BLaER1 treated with 17β-estradiol and CSF1 and Interleukin-3, amounts not matched to agents 10 nM and 100 nM (cell line): Measurements from ENCODE around the gene PSKH1.
"Not testable (repeated sequence)": the region's sequence is repeated elsewhere in the genome, so short reads cannot be mapped to it uniquely, and the experiment has no call there.

Source experiments
- H3K27ac ChIP-seq, 11 experiments: shearing (Covaris generic); formaldehyde crosslinking; 2 replicates each; pipeline ENCODE4 v1.8.1; 2022
- H3K27me3 ChIP-seq, 11 experiments: shearing (Covaris generic); formaldehyde crosslinking; 2 replicates each; pipeline ENCODE4 v1.8.1; 2022
- H3K36me3 ChIP-seq, 11 experiments: shearing (Covaris generic); formaldehyde crosslinking; 2 replicates each; pipeline ENCODE4 v1.8.1; 2022
- H3K4me1 ChIP-seq, 10 experiments: shearing (Covaris generic); formaldehyde crosslinking; 2 replicates each; pipeline ENCODE4 v1.8.1; 2022
- H3K4me2 ChIP-seq, 11 experiments: shearing (Covaris generic); formaldehyde crosslinking; 2 replicates each; pipeline ENCODE4 v1.8.1; 2022
- H3K4me3 ChIP-seq, 10 experiments: shearing (Covaris generic); formaldehyde crosslinking; 2 replicates each; pipeline ENCODE4 v1.8.1; 2022
- H3K9ac ChIP-seq, 11 experiments: shearing (Covaris generic); formaldehyde crosslinking; 2 replicates each; pipeline ENCODE4 v1.8.1; 2022
- H3K9me3 ChIP-seq, 11 experiments: shearing (Covaris generic); formaldehyde crosslinking; replicated peaks in 1 of 11; 2 replicates each; pipeline ENCODE4 v1.8.1; 2022
- H4K20me1 ChIP-seq, 11 experiments: shearing (Covaris generic); formaldehyde crosslinking; 2 replicates each; pipeline ENCODE4 v1.8.1; 2022
- Cebpa-rat ChIP-seq, 11 experiments: shearing (Covaris generic); IDR thresholded peaks; 2 replicates each; pipeline ENCODE4 v1.8.1; 2022

Gene PSKH1

GRCh38 chr16:67862623-67863583, 30.2 kb upstream of the PSKH1 start:
- H3K4me1 ChIP-seq, result peaks cover 0 to 48% (median 27%) of the 10 kb centered on the region in 10 experiments; a peak in 15 of 20 replicates
- TF ChIP-seq Cebpa-rat (IDR thresholded peaks at IDR 0.05), result no peak
- H4K20me1 ChIP-seq, result peaks cover 75 to 100% (median 100%) of the 10 kb centered on the region in 11 experiments; a peak in 21 of 22 replicates
- H3K27ac ChIP-seq, result peak overlapping the region in 2 of 11 experiments; percentile 18 to 60; a peak in 1 of 22 replicates
- no peaks in the 10 kb centered on the region for H3K27me3 ChIP-seq
- H3K4me3 ChIP-seq, result no peak overlapping the region
- peak overlapping the region in 2 of 11 experiments; percentile 21 to 52; a peak in 1 of 22 replicates for H3K9ac ChIP-seq
- peak overlapping the region in 3 of 11 experiments; percentile 2 to 12 (median 7); a peak in 2 of 22 replicates for H3K4me2 ChIP-seq
- peaks cover 65 to 100% (median 93%) of the 10 kb centered on the region in 11 experiments for H3K36me3 ChIP-seq
- H3K9me3 ChIP-seq, result no peaks in the 10 kb centered on the region

DNA sequence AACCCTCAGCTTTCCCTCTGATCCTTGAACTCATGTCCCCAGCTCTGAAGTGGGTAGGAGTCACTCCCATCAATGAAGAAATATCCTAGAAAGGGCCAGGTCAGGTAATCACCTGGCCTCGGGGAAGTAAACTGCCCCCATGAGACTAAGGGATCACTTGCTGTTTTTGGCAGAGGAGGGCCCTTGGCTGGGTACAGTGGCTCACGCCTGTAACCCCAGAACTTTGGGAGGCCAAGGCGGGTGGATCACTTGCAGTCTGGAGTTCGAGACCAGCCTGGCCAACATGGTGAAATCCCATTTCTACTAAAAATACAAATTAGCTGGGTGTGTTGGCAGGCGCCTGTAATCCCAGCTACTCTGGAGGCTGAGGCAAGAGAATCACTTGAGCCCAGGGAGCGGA, 29.0 kb upstream of the PSKH1 start:
- Histone ChIP-seq H3K4me1 (peaks cover 0 to 37% (median 26%) of the 10 kb centered on the region in 10 experiments; a peak in 14 of 20 replicates), H3K9ac (0 out of 22 replicates have a peak overlapping the region, but pooled peaks of 1 of the 11 experiments have one; percentile 8), H3K36me3 (peaks cover 77 to 100% (median 98%) of the 10 kb centered on the region in 11 experiments), H4K20me1 (peaks cover 64 to 100% (median 97%) of the 10 kb centered on the region in 11 experiments; a peak in 21 of 22 replicates), H3K27ac (peak overlapping the region in 1 of 11 experiments; percentile 14; a peak in 1 of 22 replicates)
- H3K4me3 ChIP-seq, H3K4me2 ChIP-seq, H3K9me3 ChIP-seq, H3K27me3 ChIP-seq: not testable (repeated sequence)

DNA sequence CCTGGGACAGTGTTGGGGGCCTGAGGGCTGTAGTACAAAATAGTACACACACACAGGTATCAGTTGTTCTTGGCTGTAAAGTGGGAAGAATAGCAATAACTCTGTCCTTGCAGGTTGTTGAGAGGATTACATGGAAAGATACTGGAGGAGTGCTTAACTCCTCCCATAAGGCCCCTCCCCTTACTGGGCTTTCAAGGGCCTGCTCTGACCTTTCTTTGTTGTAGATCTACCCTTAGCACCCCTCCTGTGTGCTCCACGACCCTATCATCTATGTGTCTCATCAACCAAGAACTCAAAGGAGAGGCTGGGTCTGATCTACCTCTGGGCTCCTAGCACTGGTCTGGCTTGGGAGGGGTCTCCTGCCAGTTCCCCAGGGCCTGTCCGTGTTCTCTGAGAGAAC, 28.5 kb upstream of the PSKH1 start:
- Histone ChIP-seq H3K27ac (no peak overlapping the region), H3K36me3 (peaks cover 82 to 100% (median 98%) of the 10 kb centered on the region in 11 experiments)

DNA sequence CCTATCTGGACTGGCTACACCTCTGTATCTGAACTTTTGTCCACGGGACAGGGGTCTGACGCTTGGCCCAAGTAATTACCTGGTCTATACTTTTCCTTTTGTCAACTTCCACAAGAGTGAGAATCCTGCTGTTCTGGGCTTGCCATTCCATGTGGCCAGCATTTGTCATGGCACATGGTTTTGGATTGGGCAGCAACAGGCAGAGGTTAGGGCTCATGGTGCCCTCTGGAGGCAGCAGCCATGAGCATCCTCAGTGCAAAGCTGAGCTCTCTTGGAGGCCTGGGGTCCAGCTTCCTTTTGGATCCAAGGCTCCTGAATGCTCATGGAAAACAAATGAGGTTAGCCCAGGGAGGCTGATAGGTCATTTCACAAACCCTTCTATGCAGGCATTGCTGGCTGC, 27.7 kb upstream of the PSKH1 start:
- Histone ChIP-seq H3K4me3 (no peak overlapping the region), H3K9me3 (no peaks in the 10 kb centered on the region), H3K4me2 (no peak overlapping the region), H3K27ac (no peak overlapping the region), H4K20me1 (peaks cover 53 to 96% (median 90%) of the 10 kb centered on the region in 11 experiments; a peak in 21 of 22 replicates), H3K27me3 (no peaks in the 10 kb centered on the region), H3K36me3 (peaks cover 88 to 100% (median 99%) of the 10 kb centered on the region in 11 experiments), H3K9ac (no peak overlapping the region), H3K4me1 (peaks cover 0 to 32% (median 25%) of the 10 kb centered on the region in 10 experiments; a peak in 14 of 20 replicates)
- TF ChIP-seq Cebpa-rat (IDR thresholded peaks at IDR 0.05), result no peak

More for the DNA sequence above, 28.5 kb upstream of the PSKH1 start:
- Histone ChIP-seq H3K4me1 (peaks cover 0 to 34% (median 26%) of the 10 kb centered on the region in 10 experiments; a peak in 14 of 20 replicates), H3K27me3 (no peaks in the 10 kb centered on the region), H3K4me3 (no peak overlapping the region), H3K9me3 (no peaks in the 10 kb centered on the region), H3K4me2 (no peak overlapping the region), H3K9ac (no peak overlapping the region), H4K20me1 (peaks cover 58 to 97% (median 93%) of the 10 kb centered on the region in 11 experiments; a peak in 21 of 22 replicates)
- no peak for TF ChIP-seq Cebpa-rat (IDR thresholded peaks at IDR 0.05)

- Histone ChIP-seq H3K36me3 (peaks cover 77 to 92% (median 86%) of the 10 kb centered on the region in 11 experiments), H3K4me1 (peaks cover 6 to 19% (median 12%) of the 10 kb centered on the region in 10 experiments), H3K4me2 (no peak overlapping the region), H4K20me1 (peaks cover 24 to 87% (median 70%) of the 10 kb centered on the region in 11 experiments; a peak in 21 of 22 replicates), H3K9me3 (no peaks in the 10 kb centered on the region), H3K9ac (0 out of 22 replicates have a peak overlapping the region, but pooled peaks of 2 of the 11 experiments have one; percentile 11 to 29), H3K27me3 (no peaks in the 10 kb centered on the region), H3K27ac (no peak overlapping the region), H3K4me3 (no peak overlapping the region)
- no peak for TF ChIP-seq Cebpa-rat (IDR thresholded peaks at IDR 0.05)
Observed at GRCh38 chr16:67868290-67868689, 24.8 kb upstream of the PSKH1 start.

GRCh38 chr16:67869653-67870052, 23.4 kb upstream of the PSKH1 start:
- H3K27ac ChIP-seq, result no peak overlapping the region
- no peak for TF ChIP-seq Cebpa-rat (IDR thresholded peaks at IDR 0.05)
- peaks cover 19 to 87% (median 69%) of the 10 kb centered on the region in 11 experiments; a peak in 21 of 22 replicates for H4K20me1 ChIP-seq
- peaks cover 69 to 80% (median 75%) of the 10 kb centered on the region in 11 experiments for H3K36me3 ChIP-seq
- H3K27me3 ChIP-seq, result no peaks in the 10 kb centered on the region
- no peaks in the 10 kb centered on the region for H3K9me3 ChIP-seq
- no peak overlapping the region for H3K4me2 ChIP-seq
- no peak overlapping the region for H3K4me3 ChIP-seq
- H3K4me1 ChIP-seq, result peaks cover 15 to 27% (median 21%) of the 10 kb centered on the region in 10 experiments
- no peak overlapping the region; a peak in 1 of 22 replicates for H3K9ac ChIP-seq

DNA sequence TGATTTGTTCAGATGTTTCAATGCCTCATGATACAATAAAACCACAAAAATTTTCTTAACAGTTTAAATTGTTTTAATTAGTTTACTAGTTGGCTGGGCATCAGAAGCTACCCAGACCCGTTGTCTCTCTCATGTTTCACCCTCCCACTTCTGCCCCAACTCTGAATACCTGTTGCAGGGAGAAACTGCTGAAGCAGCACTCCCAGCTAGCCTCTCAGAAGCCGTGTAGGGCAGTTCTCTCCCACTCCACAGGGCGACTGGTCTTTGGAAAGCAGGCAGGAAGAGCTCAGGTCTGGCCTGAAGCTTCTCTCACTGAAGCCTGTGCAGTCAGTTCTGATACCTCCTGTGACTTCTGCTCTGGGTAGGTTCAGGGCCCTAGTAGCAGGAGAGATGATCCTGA, 21.8 kb upstream of the PSKH1 start:
- Histone ChIP-seq H3K36me3 (peaks cover 60 to 80% (median 72%) of the 10 kb centered on the region in 11 experiments), H3K27ac (peak overlapping the region in 2 of 11 experiments; percentile 6 to 91; a peak in 4 of 22 replicates)

GRCh38 chr16:67872131-67872630, 20.9 kb upstream of the PSKH1 start:
- Histone ChIP-seq H3K9ac (peak overlapping the region; percentile 88 to 97 (median 94); a peak in 19 of 22 replicates), H3K4me1 (peaks cover 26 to 42% (median 34%) of the 10 kb centered on the region in 10 experiments), H3K4me2 (peak overlapping the region; percentile 86 to 98 (median 97); a peak in 21 of 22 replicates), H3K4me3 (peak overlapping the region in 9 of 10 experiments; percentile 90 to 100 (median 97); a peak in 16 of 20 replicates), H3K27ac (peak overlapping the region; percentile 63 to 93 (median 89); a peak in 17 of 22 replicates), H3K36me3 (peaks cover 60 to 80% (median 72%) of the 10 kb centered on the region in 11 experiments), H3K27me3 (no peaks in the 10 kb centered on the region), H4K20me1 (peaks cover 26 to 87% (median 69%) of the 10 kb centered on the region in 11 experiments; a peak in 20 of 22 replicates), H3K9me3 (no peaks in the 10 kb centered on the region)
- TF ChIP-seq Cebpa-rat (IDR thresholded peaks at IDR 0.05), result no peak

More for the DNA sequence above, 21.8 kb upstream of the PSKH1 start:
- H3K27me3 ChIP-seq, result no peaks in the 10 kb centered on the region
- peak overlapping the region in 3 of 11 experiments; percentile 97 to 98 (median 98); a peak in 5 of 22 replicates for H3K4me2 ChIP-seq
- TF ChIP-seq Cebpa-rat (IDR thresholded peaks at IDR 0.05), result no peak
- no peaks in the 10 kb centered on the region for H3K9me3 ChIP-seq
- H3K9ac ChIP-seq, result peak overlapping the region in 5 of 11 experiments; percentile 6 to 96 (median 18); a peak in 7 of 22 replicates
- peaks cover 22 to 87% (median 69%) of the 10 kb centered on the region in 11 experiments; a peak in 20 of 22 replicates for H4K20me1 ChIP-seq
- H3K4me3 ChIP-seq, result no peak overlapping the region
- peaks cover 26 to 42% (median 34%) of the 10 kb centered on the region in 10 experiments for H3K4me1 ChIP-seq
